Endodermal cell (in vitro differentiated cells): ENCODE data around the gene CPNE2. TPM values are rescaled to one million over a fixed set of nuclear protein-coding genes. Genes with fewer than 3 reads are reported as not detected.

Experiments used
- DNase-seq: peaks from one replicate; pipeline ENCODE4 v3.0.0-alpha.2; 2017
- H3K27ac ChIP-seq: 2 replicates; pipeline ENCODE4 v1.5.1; 2013; ENCODE audit warnings: mild to moderate bottlenecking, low read depth, low read length, moderate library complexity
- H3K27me3 ChIP-seq: 2 replicates; pipeline ENCODE4 v1.6.1; 2013; ENCODE audit warnings: mild to moderate bottlenecking, low read length, moderate library complexity; ENCODE audit not compliant: insufficient read depth, control insufficient read depth, poor library complexity, severe bottlenecking
- H3K36me3 ChIP-seq: 2 replicates; pipeline ENCODE4 v1.7.0; 2013; ENCODE audit warnings: mild to moderate bottlenecking, low read length, moderate library complexity; ENCODE audit not compliant: control insufficient read depth, insufficient read depth
- H3K4me1 ChIP-seq: one replicate; pipeline ENCODE4 v1.7.0; 2013; ENCODE audit warnings: low read length; ENCODE audit not compliant: control insufficient read depth, insufficient read depth
- H3K4me3 ChIP-seq: 2 replicates; pipeline ENCODE4 v1.5.1; 2013; ENCODE audit warnings: mild to moderate bottlenecking, low read length, moderate library complexity
- H3K9ac ChIP-seq: 2 replicates; pipeline ENCODE4 v1.6.1; 2013; ENCODE audit warnings: mild to moderate bottlenecking, low read length, moderate library complexity; ENCODE audit not compliant: poor library complexity, severe bottlenecking; ENCODE audit errors: extremely low read depth
- H3K9me3 ChIP-seq: 2 replicates; pipeline ENCODE4 v1.6.1; 2013; ENCODE audit warnings: mild to moderate bottlenecking, low read length, moderate library complexity; ENCODE audit not compliant: control insufficient read depth
- H3K27ac Mint-ChIP-seq: 2 replicates; pipeline ENCODE4 v1.8.0; 2020; ENCODE audit warnings: mixed read lengths
- H3K27me3 Mint-ChIP-seq: 2 replicates; pipeline ENCODE4 v1.8.0; 2021; ENCODE audit warnings: mild to moderate bottlenecking, mixed read lengths; ENCODE audit not compliant: insufficient read depth
- H3K36me3 Mint-ChIP-seq: 2 replicates; pipeline ENCODE4 v1.8.0; 2020; ENCODE audit warnings: low read depth, mixed read lengths
- H3K4me1 Mint-ChIP-seq: 2 replicates; pipeline ENCODE4 v1.8.0; 2020; ENCODE audit warnings: mixed read lengths
- H3K4me3 Mint-ChIP-seq: 2 replicates; pipeline ENCODE4 v1.8.0; 2020; ENCODE audit warnings: mild to moderate bottlenecking, moderate library complexity, mixed read lengths
- H3K9me3 Mint-ChIP-seq: 2 replicates; pipeline ENCODE4 v1.8.0; 2020; ENCODE audit warnings: mild to moderate bottlenecking, mixed read lengths
- WGBS, 2 experiments: methylation state at CpG; one replicate each; pipeline versions ENCODE4 v1.1.5 to v1.1.7; 2013; ENCODE audit warnings: missing lambda C conversion rate in 2 of 2, mixed read lengths in 1 of 2; ENCODE audit not compliant: insufficient coverage in 1 of 2, insufficient read length in 1 of 2; 5-methylcytosine and 5-hydroxymethylcytosine counted together
- total RNA-seq, 2 donors: library from RNA; stranded (reverse); fragmentation: NEBNext Ultra II Directional in 1 of 2; extraction: Animal tissue kit (Norgen Biotek cat#: 25700) in 1 of 2; gene quantifications; 2 replicates in 1 of 2; 3 replicates in 1 of 2; pipeline ENCODE4 v1.2.1, GENCODE V29; 2021
- TF ChIP-seq, protein P1 (sequence below): fragments of 200-600 bp; sonication (generic); conservative IDR thresholded peaks from 2 replicates; pipeline ENCODE4 v1.5.0; 2021; ENCODE audit warnings: antibody characterized with exemption, mild to moderate bottlenecking

The CPNE2 gene
- total RNA-seq, 2 donors from 2014 or later, result 12.3 to 16.6 TPM

DNA sequence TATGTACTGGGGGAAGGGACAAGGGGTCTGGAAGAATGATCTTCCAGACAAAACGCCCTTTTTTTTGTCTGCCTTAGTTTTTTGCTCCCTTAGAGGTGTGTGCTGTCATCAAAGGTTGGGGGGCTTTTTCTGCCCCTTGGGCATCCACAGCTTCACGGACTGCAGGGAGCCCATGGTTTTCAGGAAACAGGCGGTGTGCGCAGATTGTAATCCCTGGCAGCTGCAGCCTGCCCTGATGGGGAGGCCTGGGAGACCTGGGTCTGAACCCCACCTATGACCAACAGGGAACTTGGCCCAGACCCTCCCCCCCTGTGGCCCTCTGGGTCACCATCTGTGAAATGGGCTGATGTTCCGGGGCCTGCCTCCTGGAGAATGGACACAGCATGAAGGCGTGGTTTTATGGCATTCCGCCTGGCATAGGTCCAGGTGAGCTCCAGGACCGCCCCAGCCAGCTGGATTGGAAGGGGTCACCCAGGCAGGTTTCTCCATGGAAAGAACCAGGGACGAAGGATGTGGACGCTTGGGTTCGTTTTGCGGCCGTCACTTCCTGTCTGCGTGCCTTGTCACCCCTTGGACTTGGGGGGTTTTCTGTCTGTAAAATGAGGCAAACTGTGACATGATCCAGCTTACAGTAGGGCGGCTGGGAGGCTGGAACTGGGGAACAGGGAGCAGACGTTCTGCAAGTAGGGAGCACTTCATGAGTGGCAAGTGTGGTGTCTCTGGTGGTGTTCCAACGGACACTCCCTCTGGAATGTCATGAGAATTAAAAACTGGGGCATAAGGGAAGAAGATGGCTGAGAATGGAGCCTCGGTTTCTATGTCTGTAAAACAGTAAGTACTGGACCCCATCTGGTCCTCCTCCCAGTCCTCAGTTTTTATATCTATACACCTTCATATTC is 1.5 kb downstream of the CPNE2 start:
- peak overlapping the region; percentile 67 for H3K4me3 Mint-ChIP-seq
- peaks cover 8% of the 10 kb centered on the region for H3K4me1 Mint-ChIP-seq
- Histone ChIP-seq H3K4me3 (peak overlapping the region; percentile 83), H3K27me3 (peaks cover 14% of the 10 kb centered on the region), H3K4me1 (peaks cover 3% of the 10 kb centered on the region), H3K27ac (no peak overlapping the region), H3K36me3 (no peaks in the 10 kb centered on the region), H3K9me3 (no peaks in the 10 kb centered on the region), H3K9ac (no peak overlapping the region)
- H3K27ac Mint-ChIP-seq, result no peak overlapping the region
- H3K36me3 Mint-ChIP-seq, result no peaks in the 10 kb centered on the region
- H3K9me3 Mint-ChIP-seq, result no peaks in the 10 kb centered on the region
- peaks cover 51% of the 10 kb centered on the region for H3K27me3 Mint-ChIP-seq
- WGBS, 2 experiments, result 90 to 91% methylated on average over 13 to 18 of the region's 18 CpGs
- DNase-seq, result no peak
- TF ChIP-seq, protein P1, sequence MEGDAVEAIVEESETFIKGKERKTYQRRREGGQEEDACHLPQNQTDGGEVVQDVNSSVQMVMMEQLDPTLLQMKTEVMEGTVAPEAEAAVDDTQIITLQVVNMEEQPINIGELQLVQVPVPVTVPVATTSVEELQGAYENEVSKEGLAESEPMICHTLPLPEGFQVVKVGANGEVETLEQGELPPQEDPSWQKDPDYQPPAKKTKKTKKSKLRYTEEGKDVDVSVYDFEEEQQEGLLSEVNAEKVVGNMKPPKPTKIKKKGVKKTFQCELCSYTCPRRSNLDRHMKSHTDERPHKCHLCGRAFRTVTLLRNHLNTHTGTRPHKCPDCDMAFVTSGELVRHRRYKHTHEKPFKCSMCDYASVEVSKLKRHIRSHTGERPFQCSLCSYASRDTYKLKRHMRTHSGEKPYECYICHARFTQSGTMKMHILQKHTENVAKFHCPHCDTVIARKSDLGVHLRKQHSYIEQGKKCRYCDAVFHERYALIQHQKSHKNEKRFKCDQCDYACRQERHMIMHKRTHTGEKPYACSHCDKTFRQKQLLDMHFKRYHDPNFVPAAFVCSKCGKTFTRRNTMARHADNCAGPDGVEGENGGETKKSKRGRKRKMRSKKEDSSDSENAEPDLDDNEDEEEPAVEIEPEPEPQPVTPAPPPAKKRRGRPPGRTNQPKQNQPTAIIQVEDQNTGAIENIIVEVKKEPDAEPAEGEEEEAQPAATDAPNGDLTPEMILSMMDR, result no peak

DNA sequence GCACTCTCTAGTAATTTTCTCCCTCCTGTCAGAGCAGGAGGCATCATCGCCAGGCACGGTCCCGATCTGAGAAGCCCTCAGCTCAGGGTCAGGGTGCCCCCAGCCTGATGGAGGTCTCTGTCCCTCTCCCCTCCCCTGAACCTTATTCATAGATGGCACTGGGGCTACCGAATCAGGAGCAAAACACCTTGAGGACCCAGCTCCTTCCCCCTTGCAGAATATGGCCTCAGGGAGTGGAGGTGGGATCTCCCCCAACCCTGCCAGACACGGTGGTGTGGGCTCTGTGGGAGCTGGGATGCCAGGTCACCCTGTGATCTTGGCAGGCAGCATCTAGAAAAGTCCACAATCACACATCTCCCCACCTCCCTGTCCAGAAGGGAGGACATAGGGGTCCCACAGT is 2.5 kb downstream of the CPNE2 start:
- peaks cover 41% of the 10 kb centered on the region for H3K27me3 Mint-ChIP-seq
- Histone ChIP-seq H3K9me3 (no peaks in the 10 kb centered on the region), H3K27ac (no peak overlapping the region), H3K4me1 (peaks cover 3% of the 10 kb centered on the region), H3K4me3 (no peak overlapping the region), H3K36me3 (no peaks in the 10 kb centered on the region), H3K9ac (no peak overlapping the region), H3K27me3 (peaks cover 14% of the 10 kb centered on the region)
- WGBS, 2 experiments, result 86 to 100% methylated on average over 4 to 5 of the region's 5 CpGs
- H3K4me3 Mint-ChIP-seq, result no peak overlapping the region
- TF ChIP-seq, protein P1, result no peak
- H3K4me1 Mint-ChIP-seq, result peaks cover 8% of the 10 kb centered on the region
- H3K27ac Mint-ChIP-seq, result no peak overlapping the region
- no peak for DNase-seq
- no peaks in the 10 kb centered on the region for H3K36me3 Mint-ChIP-seq
- H3K9me3 Mint-ChIP-seq, result no peaks in the 10 kb centered on the region

DNA sequence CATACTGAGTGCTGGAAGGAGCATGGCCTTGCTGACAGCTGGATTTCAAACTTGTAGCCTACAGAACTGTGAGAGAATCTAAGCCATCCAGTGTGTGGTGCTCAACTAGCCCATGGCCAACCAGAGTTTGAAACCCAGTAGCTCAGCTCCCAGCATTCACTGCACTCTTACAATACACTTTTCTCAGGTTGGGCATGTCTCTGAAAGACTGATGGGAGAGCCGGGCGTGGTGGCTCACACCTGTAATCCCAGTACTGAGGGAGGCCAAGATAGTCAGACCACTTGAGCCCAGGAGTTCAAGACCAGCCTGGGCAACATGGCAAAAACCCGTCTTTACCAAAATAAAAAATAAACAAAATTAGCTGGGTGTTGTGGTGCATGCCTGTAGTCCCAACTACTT is 3.8 kb downstream of the CPNE2 start:
- H3K4me3 ChIP-seq, result no peak overlapping the region

More for the DNA sequence above, 3.8 kb downstream of the CPNE2 start:
- no peak overlapping the region for H3K27ac Mint-ChIP-seq
- peaks cover 3% of the 10 kb centered on the region for H3K4me1 ChIP-seq
- no peaks in the 10 kb centered on the region for H3K36me3 Mint-ChIP-seq
- peaks cover 7% of the 10 kb centered on the region for H3K4me1 Mint-ChIP-seq
- TF ChIP-seq, protein P1, result no peak
- H3K9me3 ChIP-seq, result no peaks in the 10 kb centered on the region
- H3K9me3 Mint-ChIP-seq, result no peaks in the 10 kb centered on the region
- WGBS, 2 experiments, result 100% methylated on average over 2 of the region's 3 CpGs
- DNase-seq, result no peak
- peaks cover 14% of the 10 kb centered on the region for H3K27me3 ChIP-seq
- H3K36me3 ChIP-seq, result no peaks in the 10 kb centered on the region
- H3K27me3 Mint-ChIP-seq, result peaks cover 28% of the 10 kb centered on the region
- H3K27ac ChIP-seq, result no peak overlapping the region
- no peak overlapping the region for H3K9ac ChIP-seq
- H3K4me3 Mint-ChIP-seq, result no peak overlapping the region
